Measurements from ENCODE around the gene CRYBG3. TPM values are rescaled to one million over a fixed set of nuclear protein-coding genes. Genes with fewer than 3 reads are reported as not detected.

Gene CRYBG3
- total RNA-seq, 2 experiments from 2014 or later: 2.2 to 2.4 TPM

- intact Hi-C loops (cut with DNase I, micrococcal nuclease): no loop called here
- DNase-seq: peak in 2 of 14 experiments; percentile 26 to 49
- no peaks in the 10 kb centered on the region for H3K27me3 ChIP-seq (ENCODE audit: control insufficient read depth in 1 of 2, insufficient read depth in 2 of 2, low read length in 2 of 2)
- no peak for TF ChIP-seq CTCF (IDR thresholded peaks at IDR 0.05)
- H3K4me3 ChIP-seq (ENCODE audit: low read length): no peak overlapping the region
- no peaks in the 10 kb centered on the region for H3K4me1 ChIP-seq (ENCODE audit: insufficient read depth, low read length)
- no peak overlapping the region for H3K27ac ChIP-seq (ENCODE audit: low read depth in 1 of 2, low read length in 2 of 2)
- Mint-ChIP-seq H3K27me3 (no peaks in the 10 kb centered on the region), H3K4me3 (no peak overlapping the region), H3K4me1 (ENCODE audit: low read depth) (no peaks in the 10 kb centered on the region), H3K36me3 (ENCODE audit: low read depth) (peaks cover 91% of the 10 kb centered on the region), H3K9me3 (no peaks in the 10 kb centered on the region), H3K27ac (no peak overlapping the region)
- POLR2A ChIA-PET: no interaction called here
- no peak for ATAC-seq (ENCODE audit: poor library complexity)
- CTCF ChIA-PET: no interaction called here
- H3K36me3 ChIP-seq (ENCODE audit: insufficient read depth, low read length): peaks cover 86% of the 10 kb centered on the region
- no peaks in the 10 kb centered on the region for H3K9me3 ChIP-seq (ENCODE audit: control insufficient read depth in 1 of 2, insufficient read depth in 1 of 2, low read length in 2 of 2)
These were observed 130.5 kb downstream of the CRYBG3 start for GRCh38 chr3:97952280-97952679.

GRCh38 chr3:97952872-97953271, 131.1 kb downstream of the CRYBG3 start:
- Mint-ChIP-seq H3K4me3 (no peak overlapping the region), H3K9me3 (no peaks in the 10 kb centered on the region), H3K4me1 (ENCODE audit: low read depth) (no peaks in the 10 kb centered on the region), H3K36me3 (ENCODE audit: low read depth) (peaks cover 90% of the 10 kb centered on the region), H3K27me3 (no peaks in the 10 kb centered on the region), H3K27ac (peak overlapping the region; percentile 19)
- no peak for ATAC-seq (ENCODE audit: poor library complexity)
- TF ChIP-seq CTCF (IDR thresholded peaks at IDR 0.05): no peak
- ChIA-PET CTCF (no interaction called here), POLR2A (no interaction called here)
- Histone ChIP-seq H3K27me3 (ENCODE audit: control insufficient read depth in 1 of 2, insufficient read depth in 2 of 2, low read length in 2 of 2) (no peaks in the 10 kb centered on the region), H3K4me3 (ENCODE audit: low read length) (no peak overlapping the region), H3K4me1 (ENCODE audit: insufficient read depth, low read length) (no peaks in the 10 kb centered on the region), H3K27ac (ENCODE audit: low read depth in 1 of 2, low read length in 2 of 2) (no peak overlapping the region), H3K9me3 (ENCODE audit: control insufficient read depth in 1 of 2, insufficient read depth in 1 of 2, low read length in 2 of 2) (no peaks in the 10 kb centered on the region), H3K36me3 (ENCODE audit: insufficient read depth, low read length) (peaks cover 86% of the 10 kb centered on the region)
- DNase-seq: no peak
- intact Hi-C loops (cut with DNase I, micrococcal nuclease): no loop called here

- no peaks in the 10 kb centered on the region for H3K9me3 Mint-ChIP-seq
- H3K4me1 Mint-ChIP-seq (ENCODE audit: low read depth): no peaks in the 10 kb centered on the region
- H3K27ac Mint-ChIP-seq: no peak overlapping the region
- H3K9me3 ChIP-seq (ENCODE audit: control insufficient read depth in 1 of 2, insufficient read depth in 1 of 2, low read length in 2 of 2): no peaks in the 10 kb centered on the region
- no peak overlapping the region for H3K27ac ChIP-seq (ENCODE audit: low read depth in 1 of 2, low read length in 2 of 2)
- no peaks in the 10 kb centered on the region for H3K4me1 ChIP-seq (ENCODE audit: insufficient read depth, low read length)
- H3K4me3 ChIP-seq (ENCODE audit: low read length): no peak overlapping the region
- no peak for TF ChIP-seq CTCF (IDR thresholded peaks at IDR 0.05)
- no peaks in the 10 kb centered on the region for H3K27me3 Mint-ChIP-seq
- DNase-seq (peak in 1 of 14 experiments; percentile 9), ATAC-seq (ENCODE audit: poor library complexity) (no peak)
- ChIA-PET POLR2A (interaction anchor here (1.1 to 1.2 kb wide), 2 partner anchors 17 to 30 kb away, joined by 3 to 5 read pairs; no protein-coding TSS in a partner anchor), CTCF (no interaction called here)
- H3K36me3 Mint-ChIP-seq (ENCODE audit: low read depth): peaks cover 90% of the 10 kb centered on the region
- H3K36me3 ChIP-seq (ENCODE audit: insufficient read depth, low read length): peaks cover 86% of the 10 kb centered on the region
- no peak overlapping the region for H3K4me3 Mint-ChIP-seq
- intact Hi-C loops (cut with DNase I, micrococcal nuclease): no loop called here
- H3K27me3 ChIP-seq (ENCODE audit: control insufficient read depth in 1 of 2, insufficient read depth in 2 of 2, low read length in 2 of 2): no peaks in the 10 kb centered on the region
These were observed 132.5 kb downstream of the CRYBG3 start for GRCh38 chr3:97954228-97954827.
